Natural killer cell treated with Interleukin-12 subunit alpha and Interleukin-12 subunit beta and Interleukin-15 and Interleukin-18, amount 100 ng/mL, for 72 hours (primary cell): ENCODE measurements around the gene HBEGF. TPM values are rescaled to one million over a fixed set of nuclear protein-coding genes. Genes with fewer than 3 reads are reported as not detected.
"Not testable (repeated sequence)": the region's sequence is repeated elsewhere in the genome, so short reads cannot be mapped to it uniquely, and the experiment has no call there.

Source experiments
- ATAC-seq, 2 donors: fragments of 150-1000 bp; cut with Tn5 transposase in 1 of 2; sonication (Bioruptor Pico), chemical (Tn5 transposase) in 1 of 2; 2 replicates each; pipeline ENCODE4 v1.10.0; 2021
- DNase-seq: peaks from one replicate; pipeline ENCODE4 v3.0.0; 2022; ENCODE audit warnings: low spot score
- H3K27ac Mint-ChIP-seq, 2 donors: 1 replicate in 1 of 2; 2 replicates in 1 of 2; pipeline ENCODE4 v1.8.0; 2022; ENCODE audit warnings: mixed read lengths in 2 of 2, mild to moderate bottlenecking in 1 of 2, moderate library complexity in 1 of 2
- H3K27me3 Mint-ChIP-seq, 2 donors: 1 replicate in 1 of 2; 2 replicates in 1 of 2; pipeline ENCODE4 v1.8.0; 2022; ENCODE audit warnings: mixed read lengths in 2 of 2
- H3K36me3 Mint-ChIP-seq: one replicate; pipeline ENCODE4 v1.8.0; 2022; ENCODE audit warnings: mixed read lengths
- H3K4me1 Mint-ChIP-seq, 2 donors: 1 replicate in 1 of 2; 2 replicates in 1 of 2; pipeline ENCODE4 v1.8.0; 2022; ENCODE audit warnings: low read depth in 2 of 2, mixed read lengths in 2 of 2, mild to moderate bottlenecking in 1 of 2
- H3K4me3 Mint-ChIP-seq: one replicate; pipeline ENCODE4 v1.8.0; 2022; ENCODE audit warnings: mixed read lengths
- H3K9me3 Mint-ChIP-seq: 2 replicates; pipeline ENCODE4 v1.8.0; 2022; ENCODE audit warnings: mixed read lengths
- total RNA-seq, 2 donors: library from RNA; stranded (reverse); gene quantifications; one replicate each; pipeline ENCODE4 v1.2.3, GENCODE V29; 2022

Gene HBEGF
- total RNA-seq, 2 donors from 2014 or later: 56.0 to 63.0 TPM

- H3K27me3 Mint-ChIP-seq: peaks cover 12 to 16% of the 10 kb centered on the region in 2 donors
- DNase-seq (no peak), ATAC-seq (no peak)
- H3K36me3 Mint-ChIP-seq: no peaks in the 10 kb centered on the region
- no peak overlapping the region for H3K4me3 Mint-ChIP-seq
- no peaks in the 10 kb centered on the region for H3K9me3 Mint-ChIP-seq
- H3K27ac Mint-ChIP-seq: no peak overlapping the region
- H3K4me1 Mint-ChIP-seq: peaks cover 11 to 14% of the 10 kb centered on the region in 2 donors
Observed at GRCh38 chr5:140355546-140355945, 9.1 kb upstream of the HBEGF start.

GRCh38 chr5:140351609-140352334 is 5.4 kb upstream of the HBEGF start:
- Mint-ChIP-seq H3K27me3 (peaks cover 6 to 16% of the 10 kb centered on the region in 2 donors), H3K27ac (no peak overlapping the region), H3K36me3 (no peaks in the 10 kb centered on the region), H3K4me3 (no peak overlapping the region), H3K9me3 (no peaks in the 10 kb centered on the region), H3K4me1 (peaks cover 4 to 7% of the 10 kb centered on the region in 2 donors)
- DNase-seq (peak; percentile 72), ATAC-seq (peak; percentile 77 to 78)

- H3K4me3 Mint-ChIP-seq: no peak overlapping the region
- ATAC-seq: no peak
- DNase-seq: no peak
- peaks cover 6 to 13% of the 10 kb centered on the region in 2 donors for H3K27me3 Mint-ChIP-seq
- H3K27ac Mint-ChIP-seq: no peak overlapping the region
- H3K36me3 Mint-ChIP-seq: peaks cover 2% of the 10 kb centered on the region
- H3K4me1 Mint-ChIP-seq: peaks cover 17% of the 10 kb centered on the region in 2 donors
- no peaks in the 10 kb centered on the region for H3K9me3 Mint-ChIP-seq
Observed at GRCh38 chr5:140349244-140349643, 2.8 kb upstream of the HBEGF start.

- Mint-ChIP-seq H3K27ac (no peak overlapping the region), H3K4me1 (peaks cover 21 to 25% of the 10 kb centered on the region in 2 donors), H3K4me3 (peak overlapping the region; percentile 95), H3K36me3 (peaks cover 4% of the 10 kb centered on the region), H3K9me3 (no peaks in the 10 kb centered on the region), H3K27me3 (peaks cover 6 to 13% of the 10 kb centered on the region in 2 donors)
- ATAC-seq (no peak), DNase-seq (no peak)
Observed at GRCh38 chr5:140348104-140348503, 1.7 kb upstream of the HBEGF start.

GRCh38 chr5:140347360-140347759 is 957 bp upstream of the HBEGF start:
- Mint-ChIP-seq H3K4me3 (peak overlapping the region; percentile 95), H3K27me3 (peaks cover 6 to 13% of the 10 kb centered on the region in 2 donors), H3K36me3 (peaks cover 10% of the 10 kb centered on the region), H3K9me3 (no peaks in the 10 kb centered on the region), H3K4me1 (peaks cover 29 to 33% of the 10 kb centered on the region in 2 donors), H3K27ac (peak overlapping the region in 1 of 2 donors; percentile 23)
- ATAC-seq: no peak
- DNase-seq: no peak

GRCh38 chr5:140345919-140346347 is 470 bp downstream of the HBEGF start:
- peak; percentile 41 to 46 for ATAC-seq
- peaks cover 15% of the 10 kb centered on the region for H3K36me3 Mint-ChIP-seq
- H3K4me3 Mint-ChIP-seq: peak overlapping the region; percentile 95

GRCh38 chr5:140344683-140345423 is 1.6 kb downstream of the HBEGF start:
- no peak for ATAC-seq
- DNase-seq: no peak
- H3K4me3 Mint-ChIP-seq: peak overlapping the region; percentile 95
- H3K27me3 Mint-ChIP-seq: peaks cover 0 to 8% of the 10 kb centered on the region in 2 donors
- H3K4me1 Mint-ChIP-seq: peaks cover 41 to 42% of the 10 kb centered on the region in 2 donors
- no peaks in the 10 kb centered on the region for H3K9me3 Mint-ChIP-seq
- H3K36me3 Mint-ChIP-seq: peaks cover 15% of the 10 kb centered on the region
- peak overlapping the region; percentile 96 to 99 for H3K27ac Mint-ChIP-seq

More at GRCh38 chr5:140345919-140346347, 470 bp downstream of the HBEGF start:
- Mint-ChIP-seq H3K4me1 (peaks cover 35 to 36% of the 10 kb centered on the region in 2 donors), H3K9me3 (no peaks in the 10 kb centered on the region), H3K27ac (peak overlapping the region in 1 of 2 donors; percentile 96), H3K27me3 (peaks cover 0 to 8% of the 10 kb centered on the region in 2 donors)
- DNase-seq: no peak

- H3K27me3 Mint-ChIP-seq, H3K9me3 Mint-ChIP-seq, ATAC-seq, DNase-seq: not testable (repeated sequence)
- peak overlapping the region; percentile 96 to 99 for H3K27ac Mint-ChIP-seq
- H3K4me3 Mint-ChIP-seq: peak overlapping the region; percentile 95
- peaks cover 15% of the 10 kb centered on the region for H3K36me3 Mint-ChIP-seq
- peaks cover 43 to 45% of the 10 kb centered on the region in 2 donors for H3K4me1 Mint-ChIP-seq
Observed at GRCh38 chr5:140343849-140344248, 2.6 kb downstream of the HBEGF start.

GRCh38 chr5:140342896-140343295 is 3.5 kb downstream of the HBEGF start:
- Mint-ChIP-seq H3K27ac (peak overlapping the region; percentile 96 to 99), H3K4me3 (peak overlapping the region; percentile 95), H3K9me3 (no peaks in the 10 kb centered on the region), H3K4me1 (peaks cover 45 to 48% of the 10 kb centered on the region in 2 donors), H3K36me3 (peaks cover 15% of the 10 kb centered on the region), H3K27me3 (peaks cover 0 to 2% of the 10 kb centered on the region in 2 donors)
- DNase-seq: no peak
- ATAC-seq: peak; percentile 0 to 13

GRCh38 chr5:140342287-140342686 is 4.1 kb downstream of the HBEGF start:
- Mint-ChIP-seq H3K4me1 (peaks cover 45 to 48% of the 10 kb centered on the region in 2 donors), H3K9me3 (no peaks in the 10 kb centered on the region), H3K27ac (peak overlapping the region; percentile 96 to 99), H3K27me3 (peaks cover 0 to 2% of the 10 kb centered on the region in 2 donors), H3K4me3 (peak overlapping the region; percentile 95), H3K36me3 (peaks cover 15% of the 10 kb centered on the region)
- DNase-seq: peak; percentile 76
- ATAC-seq: peak; percentile 67 to 70

GRCh38 chr5:140341591-140341990 is 4.8 kb downstream of the HBEGF start:
- Mint-ChIP-seq H3K36me3 (peaks cover 15% of the 10 kb centered on the region), H3K27me3 (peaks cover 0 to 2% of the 10 kb centered on the region in 2 donors), H3K4me3 (peak overlapping the region; percentile 95), H3K27ac (peak overlapping the region; percentile 96 to 99), H3K4me1 (peaks cover 45% of the 10 kb centered on the region in 2 donors), H3K9me3 (no peaks in the 10 kb centered on the region)
- DNase-seq: no peak
- ATAC-seq: no peak

- Mint-ChIP-seq H3K36me3 (peaks cover 15% of the 10 kb centered on the region), H3K9me3 (no peaks in the 10 kb centered on the region), H3K4me1 (peaks cover 45 to 51% of the 10 kb centered on the region in 2 donors), H3K4me3 (peak overlapping the region; percentile 95), H3K27ac (peak overlapping the region; percentile 96 to 99), H3K27me3 (peaks cover 0 to 2% of the 10 kb centered on the region in 2 donors)
- ATAC-seq (no peak), DNase-seq (no peak)
Observed at GRCh38 chr5:140340605-140341121, 5.7 kb downstream of the HBEGF start.

GRCh38 chr5:140339636-140340035 is 6.8 kb downstream of the HBEGF start:
- DNase-seq (no peak), ATAC-seq (no peak)
- H3K36me3 Mint-ChIP-seq: peaks cover 15% of the 10 kb centered on the region
- H3K27ac Mint-ChIP-seq: peak overlapping the region in 1 of 2 donors; percentile 96
- H3K27me3 Mint-ChIP-seq: no peaks in the 10 kb centered on the region
- H3K4me3 Mint-ChIP-seq: peak overlapping the region; percentile 17
- peaks cover 37 to 45% of the 10 kb centered on the region in 2 donors for H3K4me1 Mint-ChIP-seq
- no peaks in the 10 kb centered on the region for H3K9me3 Mint-ChIP-seq
